ENCODE data around the gene TFF1.
A peak's percentile ranks its signal among the peaks of the same experiment; 100 is the strongest.

TFF1 gene

DNA sequence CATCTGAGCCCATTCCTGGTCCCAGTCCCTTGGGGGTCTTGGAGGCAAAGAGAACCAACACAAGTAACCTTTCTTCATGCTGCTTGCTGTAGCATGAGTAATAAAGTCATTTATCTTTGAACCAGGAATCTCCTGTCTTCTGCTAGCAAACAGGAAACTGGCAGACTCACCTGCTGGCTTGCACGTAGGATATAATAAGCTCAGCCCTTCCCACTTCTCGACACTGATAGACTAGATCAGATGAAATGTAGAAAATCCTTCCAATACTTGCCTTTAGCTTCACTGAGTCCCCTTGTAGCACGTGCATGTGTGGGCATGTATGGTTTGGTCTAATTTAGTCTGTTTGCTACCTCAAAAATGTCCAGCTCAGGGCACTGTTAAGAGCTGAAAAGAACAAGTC, 9.0 kb downstream of the TFF1 start:
- no peak for TF ChIP-seq CTCF (IDR thresholded peaks at IDR 0.05)
- Histone ChIP-seq H3K4me3 (no peak overlapping the region), H3K27ac (no peak overlapping the region)
- DNase-seq (ENCODE audit: low spot score) = no peak

- no peak for DNase-seq (ENCODE audit: low spot score)
These were observed 9.7 kb downstream of the TFF1 start for GRCh38 chr21:42356650-42357049.

GRCh38 chr21:42356046-42356445, 10.3 kb downstream of the TFF1 start:
- no peak for TF ChIP-seq CTCF (IDR thresholded peaks at IDR 0.05)
- Histone ChIP-seq H3K4me3 (no peak overlapping the region), H3K27ac (no peak overlapping the region)
- no peak for DNase-seq (ENCODE audit: low spot score)

More at GRCh38 chr21:42356650-42357049, 9.7 kb downstream of the TFF1 start:
- TF ChIP-seq CTCF (IDR thresholded peaks at IDR 0.05) = no peak
- no peak overlapping the region for H3K4me3 ChIP-seq
- H3K27ac ChIP-seq = no peak overlapping the region

- no peak overlapping the region for H3K27ac ChIP-seq
- TF ChIP-seq CTCF (IDR thresholded peaks at IDR 0.05) = no peak
- H3K4me3 ChIP-seq = no peak overlapping the region
- no peak for DNase-seq (ENCODE audit: low spot score)
These were observed 12.7 kb downstream of the TFF1 start for GRCh38 chr21:42353623-42354022.

DNA sequence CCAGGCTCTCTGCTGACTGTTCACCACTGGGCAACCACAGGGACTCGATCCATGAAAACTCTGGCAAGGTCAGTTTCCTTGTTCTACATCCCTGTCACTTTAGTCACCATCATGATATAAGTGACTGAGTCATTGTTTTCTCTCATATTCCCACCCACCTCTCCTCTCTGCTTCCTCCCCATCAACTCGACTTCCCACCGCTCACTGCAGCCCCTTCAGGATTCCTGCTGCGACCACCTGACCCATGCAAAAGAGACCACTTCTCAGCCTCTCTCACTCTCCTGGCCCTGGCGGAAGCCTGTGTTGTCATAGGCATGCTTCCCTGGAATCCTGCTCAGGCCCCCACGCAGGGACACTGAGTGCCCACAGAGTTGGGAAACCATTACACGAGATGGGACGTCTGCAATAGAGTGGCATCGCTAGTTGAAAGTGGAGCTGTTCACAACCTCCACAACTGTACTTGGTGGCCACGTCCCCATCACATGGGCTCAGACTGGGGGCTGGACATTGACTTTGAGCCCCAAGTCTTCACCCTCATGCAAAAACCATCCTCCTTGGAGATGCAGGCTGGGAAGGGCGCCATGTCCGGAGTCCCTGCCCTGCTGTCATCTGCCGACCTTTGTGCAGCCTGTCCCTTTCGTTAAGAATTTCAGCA, 13.8 kb downstream of the TFF1 start:
- no peak for TF ChIP-seq CTCF (IDR thresholded peaks at IDR 0.05)
- Histone ChIP-seq H3K4me3 (no peak overlapping the region), H3K27ac (no peak overlapping the region)
- no peak for DNase-seq (ENCODE audit: low spot score)

DNA sequence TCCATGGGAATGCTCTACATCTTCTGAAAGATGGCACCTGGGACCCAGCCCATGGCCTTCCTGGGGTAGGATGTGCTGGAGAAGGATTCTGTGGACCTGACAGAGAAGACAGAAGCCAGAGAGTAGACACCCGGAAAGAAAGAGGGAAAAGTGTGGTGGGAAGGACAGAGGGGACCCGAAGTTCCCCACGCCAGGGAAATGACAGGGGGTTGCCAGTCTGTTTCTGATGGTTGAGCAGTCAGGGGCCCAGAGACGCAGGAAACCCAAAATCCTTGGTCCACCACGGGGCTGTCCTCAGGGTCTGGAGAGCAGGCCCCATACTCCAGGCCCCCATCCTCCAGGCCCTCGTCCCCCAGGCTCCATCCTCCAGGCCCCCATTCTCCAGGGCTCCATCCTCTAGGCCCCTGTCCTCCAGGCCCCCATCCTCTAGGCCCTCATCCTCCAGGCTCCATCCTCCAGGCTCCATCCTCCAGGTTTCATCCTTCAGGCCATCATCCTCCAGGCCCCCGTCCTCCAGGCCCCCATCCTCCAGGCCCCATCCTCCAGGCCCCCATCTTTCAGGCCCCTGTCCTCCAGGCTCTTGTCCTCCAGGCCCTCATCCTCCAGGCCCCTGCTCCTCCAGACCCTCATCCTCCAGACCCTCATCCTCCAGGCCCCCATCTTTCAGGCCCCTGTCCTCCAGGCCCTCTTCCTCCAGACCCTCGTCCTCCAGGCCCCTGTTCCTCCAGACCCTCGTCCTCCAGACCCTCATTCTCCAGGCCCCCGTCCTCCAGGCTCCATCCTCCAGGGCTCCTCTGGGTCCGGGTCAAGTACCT, 14.5 kb downstream of the TFF1 start:
- no peak overlapping the region for H3K4me3 ChIP-seq
- DNase-seq (ENCODE audit: low spot score) = peak; percentile 31
- TF ChIP-seq CTCF (IDR thresholded peaks at IDR 0.05) = no peak

More for the DNA sequence above, 14.5 kb downstream of the TFF1 start:
- no peak overlapping the region for H3K27ac ChIP-seq

Data from coronary artery (tissue), 2 donors.